ENCODE results near the gene ZNF532.
"Not testable (repeated sequence)": the region's sequence is repeated elsewhere in the genome, so short reads cannot be mapped to it uniquely, and the experiment has no call there.

ZNF532 gene

DNA sequence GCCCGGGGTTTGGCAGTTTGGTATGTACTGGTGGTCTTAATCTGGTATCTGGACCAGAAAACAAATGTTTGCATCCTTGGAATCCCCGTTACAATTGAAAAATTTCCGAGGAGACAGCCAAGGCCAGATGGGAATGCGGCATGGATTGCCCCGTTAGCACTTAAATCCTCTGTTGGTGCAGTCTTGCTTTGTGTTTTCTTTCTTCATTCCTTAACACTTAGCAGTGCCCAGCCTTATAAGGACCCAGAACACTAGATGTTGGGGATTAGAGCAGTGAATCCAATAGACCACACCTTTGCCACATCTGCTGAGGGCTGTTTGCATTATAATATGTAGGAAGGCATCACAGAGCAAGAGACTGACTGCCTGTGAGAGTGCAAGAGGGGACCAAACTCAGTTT lies 12.8 kb upstream of the ZNF532 start:
- no peak for FAIRE-seq

DNA sequence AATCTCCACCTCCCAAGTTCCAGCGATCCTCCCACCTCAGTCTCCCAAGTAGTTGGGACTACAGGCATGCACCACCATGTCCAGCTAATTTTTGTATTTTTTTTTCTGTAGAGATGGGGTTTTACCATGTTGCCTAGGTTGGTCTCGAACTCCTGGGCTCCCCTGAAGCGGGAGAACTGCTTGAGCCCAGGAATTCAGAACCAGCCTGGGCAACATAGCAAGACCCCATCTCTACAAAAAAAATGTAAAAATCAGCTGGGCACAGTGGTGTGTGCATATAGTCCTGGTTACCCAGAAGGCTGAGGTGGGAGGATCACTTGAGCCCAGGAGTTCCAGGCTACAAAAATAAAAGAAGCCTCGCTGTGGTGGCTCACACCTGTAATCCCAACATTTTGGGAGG lies 12.0 kb upstream of the ZNF532 start:
- FAIRE-seq, result no peak

DNA sequence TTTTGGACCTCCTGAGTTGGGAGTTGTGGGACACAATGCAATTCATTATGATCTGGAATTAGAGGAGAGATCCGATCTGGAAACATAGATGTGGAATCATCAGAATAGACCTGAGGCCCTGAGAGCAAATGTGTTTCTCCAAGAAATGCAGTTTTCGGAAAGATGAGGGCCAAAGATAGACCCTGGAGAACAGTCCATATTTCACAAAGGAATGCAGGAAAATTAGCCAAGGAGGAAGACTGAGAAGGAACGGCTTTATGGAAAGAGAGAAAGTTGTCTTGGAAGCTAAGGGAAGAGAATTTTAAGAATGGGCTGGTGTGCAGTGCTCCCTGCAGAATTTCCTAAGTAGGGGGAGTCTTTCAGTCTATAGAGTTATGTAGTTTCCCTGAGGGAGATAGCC lies 11.1 kb upstream of the ZNF532 start:
- no peak for FAIRE-seq

DNA sequence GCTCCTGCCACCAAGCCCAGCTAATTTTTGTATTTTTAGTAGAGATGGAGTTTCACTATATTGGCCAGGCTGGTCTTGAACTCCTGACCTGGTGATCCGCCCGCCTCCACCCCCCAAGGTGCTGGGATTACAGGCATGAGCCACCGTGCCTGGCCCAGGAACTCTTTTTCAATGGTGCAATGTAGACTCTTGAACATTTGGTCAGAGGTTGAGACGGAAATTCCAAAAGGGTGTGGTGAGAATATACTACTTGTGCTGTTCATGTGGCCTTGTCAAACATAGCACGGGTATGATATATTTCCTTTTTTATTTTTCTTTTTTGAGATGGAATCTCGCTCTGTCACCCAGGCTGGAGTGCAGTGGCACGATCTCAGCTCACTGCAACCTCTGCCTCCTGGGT lies 9.2 kb upstream of the ZNF532 start:
- not testable (repeated sequence) for FAIRE-seq

DNA sequence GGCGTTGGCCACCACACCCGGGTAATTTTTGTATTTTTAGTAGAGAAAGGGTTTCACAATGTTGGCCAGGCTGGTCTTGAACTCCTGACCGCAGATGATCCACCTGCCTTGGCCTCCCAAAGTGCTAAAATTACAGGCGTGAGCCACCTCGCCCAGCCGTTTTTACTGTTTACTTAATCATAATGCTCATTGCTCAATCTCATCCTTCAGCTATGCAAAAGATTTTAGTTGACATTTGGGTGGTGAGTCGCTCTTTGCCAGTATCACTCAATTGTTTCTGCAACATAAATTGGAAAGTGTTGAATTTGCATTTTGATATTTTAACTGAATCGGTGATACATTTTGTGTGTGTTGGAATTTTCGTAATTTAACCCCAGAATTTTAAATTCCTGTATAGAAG lies 7.8 kb upstream of the ZNF532 start:
- FAIRE-seq, result no peak

DNA sequence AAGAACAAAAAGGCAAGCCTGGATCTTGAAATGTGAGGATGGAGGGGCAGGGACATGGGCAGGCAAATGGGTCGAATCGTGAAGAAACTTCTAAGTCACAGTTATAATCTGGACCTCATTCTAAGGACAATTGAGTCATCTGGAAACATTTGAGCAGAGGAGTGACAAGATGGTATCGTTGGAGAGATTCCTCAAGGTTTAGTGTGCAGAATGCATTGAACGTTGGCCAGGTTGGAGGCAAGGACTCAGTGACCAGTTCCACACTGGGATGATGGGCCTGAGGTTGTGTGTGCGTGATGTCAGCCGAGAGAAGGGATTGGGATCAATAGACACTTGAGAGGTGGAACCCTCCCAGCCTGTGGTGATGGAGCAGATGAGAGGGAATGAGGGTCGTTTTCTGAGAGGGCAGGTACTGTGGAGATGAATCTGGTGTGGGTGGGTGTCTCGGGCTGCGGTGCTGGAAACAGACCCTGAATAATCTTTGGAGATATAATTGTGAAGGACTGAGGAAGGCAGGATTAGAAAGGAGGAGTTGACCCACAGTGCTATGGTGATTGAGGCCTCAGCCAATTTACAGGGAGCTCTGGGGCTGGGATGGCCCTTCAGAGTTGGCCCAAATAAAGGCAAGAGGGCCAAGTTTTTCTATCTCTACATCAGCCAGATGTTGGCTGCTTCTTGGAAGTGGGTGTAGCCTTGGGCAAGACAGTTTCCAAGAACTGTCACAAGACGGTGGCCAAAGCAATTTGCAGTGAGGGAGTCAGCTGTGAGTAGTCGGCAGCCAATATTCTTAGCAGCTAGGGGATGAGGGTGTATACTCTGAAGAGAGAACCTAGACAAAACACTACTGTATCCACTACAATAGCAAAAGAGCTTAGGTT lies 5.8 kb upstream of the ZNF532 start:
- FAIRE-seq, result no peak

DNA sequence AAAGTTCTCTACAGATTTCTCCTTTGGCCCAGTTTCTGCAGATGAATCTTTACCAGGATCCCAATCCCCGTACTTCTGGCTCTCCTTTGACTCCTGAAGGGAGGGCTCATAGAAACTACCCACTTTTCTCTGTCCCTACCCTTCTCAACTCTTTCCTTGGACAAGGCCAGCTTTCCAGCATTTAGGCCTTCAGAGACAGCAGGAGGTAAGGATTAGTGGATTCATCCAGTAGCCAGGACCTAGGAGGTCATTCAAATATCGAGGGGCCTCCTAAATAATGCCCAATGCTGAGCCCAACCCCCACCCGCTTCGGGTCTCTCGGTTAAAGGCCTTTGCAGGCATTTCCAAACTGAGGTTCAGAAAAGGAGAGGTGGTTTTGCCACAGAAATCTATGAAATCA lies 4.8 kb upstream of the ZNF532 start:
- FAIRE-seq, result no peak

DNA sequence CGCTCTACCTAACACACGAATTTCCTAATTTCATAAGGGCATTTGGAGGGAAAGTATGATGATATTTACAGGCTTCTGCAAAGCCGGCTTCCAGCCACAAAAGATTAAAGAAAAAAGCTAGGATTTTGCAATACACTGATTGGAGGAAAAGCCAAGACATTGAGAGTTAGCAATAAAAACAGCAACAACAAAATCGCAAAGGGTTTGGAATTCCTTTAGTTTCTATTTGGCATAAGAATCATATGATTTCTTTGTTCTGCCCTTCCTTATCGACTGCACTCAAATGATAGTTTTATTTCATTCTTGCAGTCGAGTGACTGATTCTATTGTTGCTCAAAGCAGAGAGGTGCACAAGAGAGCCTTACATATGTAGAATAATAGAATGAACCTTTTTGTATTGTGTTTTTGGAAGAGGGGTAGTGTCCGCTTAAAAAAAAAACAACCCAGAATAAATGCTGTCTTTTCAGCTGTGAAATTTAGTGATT lies 3.9 kb upstream of the ZNF532 start:
- no peak for FAIRE-seq

DNA sequence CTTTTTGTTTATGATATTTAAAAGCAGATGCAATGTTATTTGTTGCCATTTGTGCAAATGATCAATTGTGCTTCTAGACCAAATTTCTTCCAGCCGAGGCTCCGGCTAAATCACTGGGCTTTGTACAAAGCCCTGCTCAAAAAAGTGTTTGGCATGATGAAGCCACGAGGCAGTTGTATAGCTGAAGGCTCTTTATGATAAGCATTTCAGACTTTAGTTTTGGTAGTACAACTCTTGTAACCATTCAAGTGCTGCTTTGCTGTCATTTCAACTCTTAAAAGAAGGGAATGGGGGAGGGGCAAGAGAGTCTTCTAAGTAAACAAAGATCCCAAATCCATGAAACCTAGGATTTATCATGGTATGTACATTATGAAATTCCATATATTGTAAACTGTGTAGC lies 3.3 kb upstream of the ZNF532 start:
- FAIRE-seq, result no peak

DNA sequence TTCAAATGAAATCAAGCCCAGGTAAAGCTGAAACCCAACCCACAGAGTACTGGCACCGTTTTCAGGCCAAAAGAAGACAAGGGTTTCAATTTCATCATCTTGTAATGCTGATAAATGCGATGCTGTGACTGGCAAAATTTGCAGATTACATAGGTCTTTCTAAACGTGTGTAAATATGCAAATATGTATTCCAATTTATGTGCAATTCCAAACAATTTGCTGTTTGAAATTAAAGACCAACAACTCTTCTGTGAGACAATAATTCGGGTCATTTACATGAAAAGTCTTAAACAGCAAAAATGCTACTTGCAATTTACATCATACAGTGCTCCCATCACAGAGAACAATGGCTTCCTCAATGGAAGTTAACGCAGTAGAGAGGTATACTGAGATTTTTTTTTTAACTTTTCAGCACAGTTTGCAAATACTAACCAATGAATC lies 2.8 kb upstream of the ZNF532 start:
- peak; percentile 30 for FAIRE-seq

DNA sequence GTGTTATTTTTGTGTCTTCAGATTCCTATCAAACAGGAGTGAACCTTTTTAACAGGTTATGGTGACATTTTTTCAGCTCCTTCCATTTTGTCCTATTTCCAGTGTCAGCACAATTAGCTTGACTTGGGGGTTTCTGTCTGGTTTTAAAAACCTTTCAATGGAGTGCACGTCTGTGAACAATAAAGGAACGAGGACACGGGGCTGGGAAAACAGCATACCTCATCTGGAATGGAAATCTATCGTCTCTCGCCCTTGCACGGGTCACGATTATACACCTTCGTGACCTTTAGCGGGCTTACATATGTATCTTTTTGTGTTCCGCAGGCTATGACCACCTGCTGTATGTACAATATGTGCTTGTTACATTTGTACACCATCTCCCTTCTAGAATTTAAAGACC lies 2.3 kb upstream of the ZNF532 start:
- FAIRE-seq, result no peak

DNA sequence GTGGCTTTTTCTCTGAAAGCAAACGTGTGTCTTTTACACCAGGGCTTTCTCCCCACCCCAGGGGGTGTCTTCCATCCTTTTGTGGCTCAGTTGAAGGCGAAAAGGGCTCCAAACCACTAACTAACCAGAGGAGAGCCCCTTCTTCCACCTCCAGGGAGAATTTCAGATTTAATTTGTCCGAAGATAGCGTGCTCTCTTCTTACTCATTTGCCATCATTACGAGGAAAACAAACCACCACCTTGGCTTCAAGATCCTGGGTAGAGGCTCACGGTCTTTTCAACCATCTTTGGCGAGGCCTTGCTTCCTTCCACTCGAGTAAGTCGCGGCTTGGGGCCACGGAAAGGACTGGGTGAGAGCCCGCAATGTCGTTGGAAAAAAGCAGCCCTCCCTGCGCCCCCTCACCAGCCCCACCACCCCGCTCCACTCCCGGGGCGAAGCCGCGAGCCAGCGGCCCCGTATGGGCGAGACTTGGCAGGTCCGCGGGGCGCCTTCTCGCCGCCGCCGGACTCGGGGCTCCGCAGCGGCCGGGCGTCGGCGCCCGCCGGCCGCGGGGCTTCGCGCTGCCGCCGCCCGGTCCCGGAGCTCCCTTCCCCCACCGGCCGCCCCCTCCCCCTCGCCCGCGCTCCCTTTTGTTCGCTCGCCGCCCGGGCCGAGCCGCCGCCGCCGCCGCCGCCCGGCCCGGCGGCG lies 1.7 kb upstream of the ZNF532 start:
- no peak for FAIRE-seq

DNA sequence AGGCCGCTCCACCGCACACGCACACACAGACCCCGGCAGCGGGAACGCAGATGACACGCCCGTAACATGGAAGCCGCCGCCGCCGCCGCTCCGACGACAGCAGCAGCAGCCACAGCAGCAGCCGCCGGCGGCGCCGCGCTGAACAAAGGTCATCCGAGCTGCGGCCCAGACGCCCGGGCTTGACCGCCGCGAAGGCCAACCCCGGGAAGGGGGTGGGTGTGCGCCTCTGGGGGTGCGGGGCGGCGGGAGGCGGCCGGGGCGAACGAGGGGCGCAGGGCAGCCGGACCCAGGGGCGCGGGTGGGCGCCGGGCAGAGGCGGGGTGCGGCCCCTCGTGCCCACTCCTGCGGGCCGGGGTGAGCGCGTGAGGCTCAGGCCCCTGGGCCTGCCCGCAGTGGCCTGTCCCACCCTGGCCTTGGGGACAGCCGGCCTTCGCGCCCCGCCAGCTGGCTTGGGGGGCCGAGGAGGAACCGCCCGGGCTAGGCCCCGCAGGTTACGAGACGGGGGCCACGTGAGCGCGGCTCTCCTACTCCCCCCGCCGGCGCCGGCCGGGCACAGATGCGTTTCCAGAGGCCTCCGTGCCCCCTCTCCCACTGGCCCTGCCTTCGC lies 1.0 kb upstream of the ZNF532 start:
- FAIRE-seq, result no peak

DNA sequence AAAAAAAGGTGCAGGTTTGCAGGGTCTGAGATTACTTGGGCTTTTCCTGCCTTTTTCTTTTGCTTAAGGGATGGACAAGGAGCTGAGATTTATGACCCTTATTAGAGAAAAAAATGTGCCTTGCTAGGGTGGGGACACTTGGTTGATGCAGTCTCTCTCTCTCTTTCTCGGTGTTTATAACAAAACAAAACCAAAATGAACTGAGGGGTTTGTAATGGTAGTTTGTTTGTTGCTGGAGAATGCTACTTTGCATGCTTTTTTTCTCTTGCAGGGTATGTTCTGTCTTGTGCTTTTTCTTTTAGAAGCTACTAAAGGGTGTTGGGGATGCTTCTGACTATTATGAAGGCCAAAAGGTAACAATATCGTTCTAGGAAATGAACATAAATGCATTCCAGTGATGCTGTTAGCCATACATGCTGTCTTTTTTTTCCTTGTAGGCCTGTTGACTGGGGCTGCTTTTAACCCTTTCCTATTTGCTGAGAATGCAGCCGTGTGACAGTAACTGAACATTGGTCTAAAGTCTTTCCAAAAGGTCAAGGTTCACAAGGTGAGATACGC lies 435 bp downstream of the ZNF532 start:
- no peak for FAIRE-seq

DNA sequence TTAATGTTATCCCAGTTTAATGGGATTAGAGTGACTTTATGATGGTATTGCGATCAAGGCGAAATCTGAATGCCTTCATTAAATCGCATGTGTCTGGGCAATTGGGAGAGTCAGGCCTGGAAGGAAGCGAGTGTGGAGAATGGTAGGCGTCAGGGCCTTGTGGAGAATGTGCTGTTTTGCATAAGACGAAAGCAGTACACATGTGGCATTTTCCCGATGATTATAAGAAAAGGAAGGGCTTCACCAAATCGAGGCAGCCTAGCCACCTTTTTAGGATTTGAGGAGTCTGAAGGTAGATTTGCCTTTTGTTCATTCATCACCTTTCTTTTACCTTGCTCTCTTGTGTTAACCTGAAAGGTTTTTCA lies 1.0 kb downstream of the ZNF532 start:
- FAIRE-seq, result no peak

DNA sequence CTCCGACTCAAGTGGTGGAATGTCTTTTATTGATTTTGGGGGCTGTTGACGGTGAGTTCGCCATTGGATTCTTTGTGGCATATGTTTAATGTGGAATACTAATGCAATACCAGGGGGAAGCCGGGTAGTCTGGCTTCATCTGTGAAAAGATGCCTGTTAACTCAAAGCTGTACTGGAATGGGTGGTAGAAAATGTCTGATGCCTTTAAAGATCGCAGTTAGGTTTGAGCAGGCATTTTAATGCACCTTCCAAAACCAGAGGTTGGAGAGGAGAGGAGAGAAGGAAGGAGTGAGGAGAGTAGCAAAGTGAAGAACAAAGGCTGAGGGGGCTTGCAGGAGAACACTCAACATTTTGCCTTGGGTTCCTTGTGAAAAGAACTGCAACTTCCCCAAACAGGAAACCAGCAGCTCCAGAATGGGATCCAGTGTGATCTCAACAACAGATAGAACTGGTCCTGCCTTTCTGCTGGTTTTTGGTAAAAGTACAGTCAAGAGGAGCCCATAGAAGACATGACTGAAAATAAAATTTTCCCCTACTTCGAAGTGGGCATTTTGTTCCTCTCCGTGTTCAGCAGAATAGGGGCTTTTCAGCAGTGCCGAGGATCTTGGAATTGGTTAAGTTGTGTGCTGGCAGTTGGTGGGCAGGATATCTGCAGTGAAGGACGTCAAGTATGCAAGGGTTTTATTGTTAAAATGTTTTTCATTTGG lies 1.5 kb downstream of the ZNF532 start:
- FAIRE-seq, result no peak

DNA sequence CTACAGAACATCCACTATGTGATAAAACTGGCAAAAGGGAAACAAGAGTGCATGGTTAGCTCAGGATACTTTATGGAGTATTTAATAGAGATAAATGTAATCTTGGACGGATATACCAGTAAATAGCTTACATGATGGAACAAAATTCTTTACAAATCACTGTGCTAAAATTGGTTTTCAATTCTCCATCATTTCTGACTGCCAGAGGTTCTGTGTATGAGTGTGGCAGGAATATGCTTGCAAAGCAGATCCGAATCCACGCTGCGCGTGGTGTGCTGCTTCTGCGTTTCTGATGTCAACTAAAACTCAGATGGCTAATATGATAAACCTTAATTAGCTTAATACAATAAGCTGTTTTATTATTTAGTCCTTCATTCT lies 2.1 kb downstream of the ZNF532 start:
- FAIRE-seq, result no peak

DNA sequence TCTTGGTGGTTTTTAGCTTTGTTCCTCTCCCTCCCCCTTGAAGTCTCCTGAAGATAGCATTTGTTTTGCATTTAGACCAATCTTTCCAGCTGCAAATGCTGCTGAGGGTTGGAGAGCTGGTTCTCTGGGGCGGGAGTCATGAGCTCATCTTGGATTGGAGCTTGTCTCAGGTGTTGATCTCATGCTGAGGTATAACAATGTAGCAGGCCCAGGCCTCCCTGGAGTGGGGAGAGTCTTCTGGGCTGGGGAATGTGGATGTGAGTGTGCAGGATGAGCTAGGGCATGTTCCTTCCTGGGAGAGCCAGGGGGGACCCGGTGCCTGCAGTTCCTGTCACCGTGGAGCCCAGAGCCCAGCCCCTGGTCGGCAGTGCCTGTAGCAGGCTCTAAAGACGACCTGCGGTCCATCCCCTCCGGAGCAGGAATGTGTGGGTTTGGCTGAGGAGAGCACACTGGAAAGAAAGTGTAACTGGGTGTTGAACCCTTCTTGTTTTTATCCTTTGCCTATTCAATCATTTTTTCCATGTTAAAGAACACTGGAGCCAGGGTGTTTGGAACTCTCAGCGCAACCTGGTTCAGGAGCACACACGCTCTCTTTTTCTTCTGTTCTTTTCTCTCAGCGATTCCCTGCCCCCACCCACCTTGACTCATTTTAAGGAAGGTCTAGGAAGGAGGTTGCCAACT lies 2.7 kb downstream of the ZNF532 start:
- FAIRE-seq, result no peak

DNA sequence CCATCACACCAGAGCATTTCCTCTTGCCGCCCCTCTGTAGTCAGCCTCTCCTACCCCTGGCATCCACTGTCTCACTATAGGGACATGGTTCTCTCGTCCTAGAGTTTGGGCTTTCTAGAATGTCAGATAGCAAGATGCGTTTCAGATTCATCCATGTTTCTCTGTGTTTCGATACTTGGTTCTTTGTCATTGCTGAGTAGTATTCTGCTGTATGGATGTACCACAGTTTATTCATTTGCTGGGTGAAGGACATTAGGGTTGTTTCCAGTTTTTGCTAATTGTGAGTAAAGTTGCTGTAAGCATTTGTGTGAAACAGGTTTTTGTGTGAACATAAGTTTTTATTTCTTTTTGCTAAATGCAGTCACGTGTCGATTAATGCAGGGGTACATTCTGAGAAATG lies 3.8 kb downstream of the ZNF532 start:
- no peak for FAIRE-seq

DNA sequence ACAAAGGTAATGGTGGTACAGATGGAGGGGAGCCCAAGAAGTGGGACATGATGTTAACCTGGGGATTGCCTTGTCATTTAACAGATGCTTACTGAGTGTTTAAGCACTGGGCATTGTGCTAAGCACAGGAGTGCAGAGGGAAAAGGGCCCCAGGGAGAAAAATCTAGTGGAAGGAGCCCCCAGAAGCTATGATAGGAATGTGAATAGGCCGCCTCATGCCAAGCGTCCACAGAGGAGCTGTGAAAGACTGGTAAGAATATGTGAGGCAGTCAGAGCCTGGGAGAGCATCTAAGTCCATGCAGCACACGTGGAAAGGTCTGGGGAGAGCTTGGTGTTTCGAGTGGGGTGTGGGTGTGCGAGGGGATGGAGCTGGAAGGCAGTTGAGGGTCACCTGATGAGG lies 5.5 kb downstream of the ZNF532 start:
- FAIRE-seq, result no peak

DNA sequence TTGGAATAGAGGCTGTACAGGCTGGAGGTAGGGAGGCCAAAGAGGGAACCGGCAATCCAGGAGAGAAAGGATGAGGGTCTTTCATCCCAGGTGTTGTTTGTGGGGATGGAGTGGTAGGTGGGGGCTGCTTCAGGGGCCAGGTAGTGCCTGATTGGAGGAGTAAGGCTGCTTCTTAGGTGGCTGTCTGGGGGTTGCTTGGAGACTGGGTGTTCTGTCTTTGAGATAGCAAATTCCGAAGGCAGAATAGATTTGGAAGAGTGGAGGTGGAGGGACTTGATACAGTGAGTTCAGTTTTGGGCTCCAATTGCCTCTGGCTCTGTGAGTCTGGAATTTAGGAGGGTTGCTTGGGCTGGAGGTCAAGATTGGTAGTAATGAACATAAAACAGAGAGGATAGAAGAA lies 5.9 kb downstream of the ZNF532 start:
- FAIRE-seq, result no peak
